H1 (cell line): ENCODE results near the gene TMEM181. TPM values are rescaled to one million over a fixed set of nuclear protein-coding genes. Genes with fewer than 3 reads are reported as not detected.
"Not testable (repeated sequence)": the region's sequence is repeated elsewhere in the genome, so short reads cannot be mapped to it uniquely, and the experiment has no call there.

Experiments
- CTCF ChIA-PET: fragments of 300-600 bp; sonication (Branson Sonifier 250); formaldehyde crosslinking; loops from one replicate; lab custom pipeline; 2021; ENCODE audit not compliant: partially characterized antibody; lab: Charles Lee
- POLR2A ChIA-PET: fragments of 300-600 bp; sonication (Branson Sonifier 250); formaldehyde crosslinking; loops from one replicate; lab custom pipeline; 2021; ENCODE audit warnings: inconsistent platforms; ENCODE audit not compliant: partially characterized antibody; lab: Charles Lee
- DNase-seq, 2 experiments: peaks; one replicate each; pipeline versions ENCODE4 v3.0.0 to v3.0.0-alpha.2; 2010 to 2022; ENCODE audit warnings: low spot score in 2 of 2, low read depth in 1 of 2, mixed read lengths in 1 of 2
- FAIRE-seq: peaks from 2 replicates; lab custom pipeline; 2011; peaks lifted over from hg19 to GRCh38; lab: Jason Lieb, UNC
- H2AFZ ChIP-seq: 2 replicates; pipeline ENCODE4 v1.8.1; 2012; ENCODE audit warnings: low read length, inconsistent platforms
- H2AK5ac ChIP-seq: 2 replicates; pipeline ENCODE4 v1.6.1; 2013; ENCODE audit warnings: low read depth, low read length
- H2BK120ac ChIP-seq: replicated peaks from 2 replicates; pipeline ENCODE3; 2013; ENCODE audit warnings: low read depth, low read length, inconsistent platforms
- H2BK12ac ChIP-seq: 2 replicates; pipeline ENCODE4 v1.6.1; 2013; ENCODE audit warnings: low read depth, low read length
- H2BK15ac ChIP-seq: 2 replicates; pipeline ENCODE4 v1.6.1; 2013; ENCODE audit warnings: low read length
- H2BK20ac ChIP-seq: 2 replicates; pipeline ENCODE4 v1.6.1; 2013; ENCODE audit warnings: low read length
- H2BK5ac ChIP-seq: 2 replicates; pipeline ENCODE4 v1.6.1; 2013; ENCODE audit warnings: low read depth, low read length
- H3K14ac ChIP-seq: 2 replicates; pipeline ENCODE4 v1.6.1; 2013; ENCODE audit warnings: inconsistent platforms; ENCODE audit not compliant: insufficient read length
- H3K18ac ChIP-seq: 2 replicates; pipeline ENCODE4 v1.6.1; 2013; ENCODE audit warnings: low read length; ENCODE audit errors: extremely low read depth
- H3K23ac ChIP-seq: 2 replicates; pipeline ENCODE4 v1.6.1; 2013; ENCODE audit warnings: inconsistent platforms; ENCODE audit not compliant: insufficient read length
- H3K23me2 ChIP-seq: 2 replicates; pipeline ENCODE4 v1.6.1; 2013; ENCODE audit warnings: low read depth, low read length
- H3K27ac ChIP-seq: 2 replicates; pipeline ENCODE4 v1.6.1; 2011; ENCODE audit warnings: low read depth, low read length, inconsistent platforms
- H3K27me3 ChIP-seq, 4 experiments: replicated peaks in 1 of 4; 1 replicate in 1 of 4; 2 replicates in 3 of 4; pipeline versions ENCODE4 v1.6.1 to v1.8.1; 2011 to 2013; ENCODE audit warnings: low read length in 3 of 4, mild to moderate bottlenecking in 3 of 4, inconsistent platforms in 2 of 4, mixed read lengths in 2 of 4, moderate library complexity in 1 of 4; ENCODE audit not compliant: control insufficient read depth in 3 of 4, insufficient read depth in 3 of 4; ENCODE audit errors: extremely low read depth in 1 of 4
- H3K36me3 ChIP-seq, 4 experiments: 2 replicates each; pipeline versions ENCODE4 v1.6.1 to v1.8.1; 2011 to 2013; ENCODE audit warnings: mild to moderate bottlenecking in 4 of 4, low read length in 3 of 4, moderate library complexity in 2 of 4, control low read depth in 1 of 4, inconsistent platforms in 1 of 4; ENCODE audit not compliant: insufficient read depth in 4 of 4, control insufficient read depth in 2 of 4
- H3K4ac ChIP-seq: replicated peaks from 2 replicates; pipeline ENCODE3; 2013; ENCODE audit warnings: low read length, low read depth, mixed read lengths, inconsistent platforms; ENCODE audit not compliant: insufficient read length
- H3K4me1 ChIP-seq, 4 experiments: replicated peaks in 1 of 4; 1 replicate in 1 of 4; 2 replicates in 3 of 4; pipeline versions ENCODE4 v1.6.1 to v1.8.1; 2011 to 2013; ENCODE audit warnings: low read length in 3 of 4, inconsistent platforms in 2 of 4, mixed read lengths in 1 of 4; ENCODE audit not compliant: insufficient read depth in 4 of 4, control insufficient read depth in 3 of 4
- H3K4me2 ChIP-seq, 2 experiments: 2 replicates each; pipeline versions ENCODE4 v1.6.1 to v1.8.1; 2011 to 2013; ENCODE audit warnings: low read depth in 2 of 2, low read length in 2 of 2, control low read depth in 1 of 2, inconsistent platforms in 1 of 2, mild to moderate bottlenecking in 1 of 2; ENCODE audit not compliant: insufficient read depth in 1 of 2
- H3K4me3 ChIP-seq, 4 experiments: fragments of 200-600, 300-600 bp in 1 of 4; sonication (generic), shearing (Covaris generic), sonication (Bioruptor Twin) in 1 of 4; 2 replicates each; pipeline versions ENCODE4 v1.5.1 to v1.8.1; 2011 to 2016; ENCODE audit warnings: low read length in 4 of 4, low read depth in 3 of 4, control low read depth in 2 of 4, inconsistent platforms in 2 of 4, mild to moderate bottlenecking in 2 of 4, mixed read lengths in 1 of 4, moderate library complexity in 1 of 4; ENCODE audit not compliant: insufficient read depth in 2 of 4; ENCODE audit errors: extremely low read depth in 1 of 4
- H3K56ac ChIP-seq: replicated peaks from 2 replicates; pipeline ENCODE3; 2013; ENCODE audit warnings: low read depth, mild to moderate bottlenecking, mixed read lengths, low read length, inconsistent platforms; ENCODE audit not compliant: insufficient read length
- H3K79me1 ChIP-seq: 2 replicates; pipeline ENCODE4 v1.6.1; 2013; ENCODE audit warnings: low read depth, low read length, control low read depth
- H3K79me2 ChIP-seq, 2 experiments: 2 replicates each; pipeline versions ENCODE4 v1.6.1 to v1.8.1; 2012 to 2013; ENCODE audit warnings: low read length in 2 of 2, mild to moderate bottlenecking in 2 of 2, inconsistent platforms in 1 of 2; ENCODE audit not compliant: insufficient read depth in 2 of 2, control insufficient read depth in 1 of 2
- H3K9ac ChIP-seq, 4 experiments: replicated peaks in 1 of 4; 1 replicate in 1 of 4; 2 replicates in 3 of 4; pipeline versions ENCODE4 v1.6.1 to v1.8.1; 2011 to 2013; ENCODE audit warnings: low read depth in 3 of 4, low read length in 3 of 4, control low read depth in 2 of 4, mild to moderate bottlenecking in 2 of 4, moderate library complexity in 2 of 4, inconsistent platforms in 1 of 4; ENCODE audit errors: extremely low read depth in 1 of 4
- H3K9me3 ChIP-seq, 2 experiments: 2 replicates each; pipeline versions ENCODE4 v1.6.1 to v1.8.1; 2012 to 2013; ENCODE audit warnings: mild to moderate bottlenecking in 2 of 2, moderate library complexity in 2 of 2, control low read depth in 1 of 2, inconsistent platforms in 1 of 2, low read depth in 1 of 2, low read length in 1 of 2, mixed read lengths in 1 of 2; ENCODE audit not compliant: insufficient read depth in 2 of 2
- H4K20me1 ChIP-seq, 2 experiments: replicated peaks in 1 of 2; 2 replicates each; pipeline versions ENCODE3 to v1.8.1; 2011 to 2013; ENCODE audit warnings: inconsistent platforms in 2 of 2, low read length in 2 of 2, mild to moderate bottlenecking in 1 of 2; ENCODE audit not compliant: insufficient read depth in 2 of 2, control insufficient read depth in 1 of 2
- H4K5ac ChIP-seq: 2 replicates; pipeline ENCODE4 v1.6.1; 2013; ENCODE audit warnings: low read length, low read depth, mixed read lengths, inconsistent platforms; ENCODE audit not compliant: insufficient read length
- H4K8ac ChIP-seq: 2 replicates; pipeline ENCODE4 v1.8.0; 2013; ENCODE audit warnings: mild to moderate bottlenecking, moderate library complexity, low read length, inconsistent platforms; ENCODE audit not compliant: insufficient read depth; ENCODE audit errors: extremely low read depth
- H4K91ac ChIP-seq: replicated peaks from 2 replicates; pipeline ENCODE3; 2013; ENCODE audit warnings: low read length, mixed read lengths, inconsistent platforms; ENCODE audit not compliant: insufficient read length
- WGBS, 2 experiments: shearing (Covaris generic) in 1 of 2; methylation state at CpG; one replicate each; pipeline versions ENCODE4 v1.1.6 to v1.1.7; 2013 to 2015; ENCODE audit warnings: low lambda C conversion rate in 2 of 2, mixed read lengths in 2 of 2, inconsistent platforms in 1 of 2, low coverage in 1 of 2, missing lambda C conversion rate in 1 of 2; ENCODE audit not compliant: insufficient replicate concordance in 2 of 2, insufficient coverage in 1 of 2, insufficient read length in 1 of 2; ENCODE audit errors: extremely low coverage in 1 of 2, missing lambda C conversion rate in 1 of 2; 5-methylcytosine and 5-hydroxymethylcytosine counted together
- polyA plus RNA-seq, 7 experiments: library from polyadenylated mRNA; depleted of rRNA in 3 of 7; stranded (reverse) in 5 of 7; unstranded in 2 of 7; fragments of >200 nt in 5 of 7; fragments of 200-250 nt in 2 of 7; gene quantifications; 1 replicate in 5 of 7; 2 replicates in 1 of 7; 4 replicates in 1 of 7; pipeline versions ENCODE4 v1.2.1 to v1.2.3, GENCODE V29; 2011 to 2013; ENCODE audit warnings: missing spikeins in 2 of 7, mixed read lengths in 2 of 7
- total RNA-seq: library from RNA; stranded (reverse); fragmentation: NEBNext Ultra II Directional; extraction: Animal tissue kit (Norgen Biotek cat#: 25700); gene quantifications from 2 replicates; pipeline ENCODE4 v1.2.1, GENCODE V29; 2021

The TMEM181 gene
- total and polyA plus RNA-seq, 2 of the 8 experiments (the other 6 are each of a cell fraction or from before 2014, with no cell fraction given), result 8.6 to 19.0 TPM

DNA sequence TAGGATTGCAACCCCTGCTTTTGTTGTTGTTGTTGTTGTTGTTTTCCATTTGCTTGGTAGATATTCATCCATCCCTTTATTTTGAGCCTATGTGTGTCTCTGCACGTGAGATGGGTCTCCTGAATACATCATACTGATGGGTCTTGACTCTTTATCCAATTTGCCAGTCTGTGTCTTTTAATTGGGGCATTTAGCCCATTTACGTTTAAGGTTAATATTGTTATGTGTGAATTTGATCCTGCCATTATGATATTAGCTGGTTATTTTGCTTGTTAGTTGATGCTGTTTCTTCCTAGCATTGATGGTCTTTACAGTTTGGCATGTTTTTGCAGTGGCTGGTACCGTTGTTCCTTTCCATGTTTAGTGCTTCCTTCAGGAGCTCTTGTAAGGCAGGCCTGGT is 58.4 kb downstream of the TMEM181 start:
- DNase-seq, POLR2A ChIA-PET, H3K56ac ChIP-seq, H2AFZ ChIP-seq, FAIRE-seq, H3K4ac ChIP-seq, H3K23ac ChIP-seq, H2BK20ac ChIP-seq, H2BK120ac ChIP-seq, H2AK5ac ChIP-seq, H4K5ac ChIP-seq, H3K4me3 ChIP-seq, H3K4me2 ChIP-seq, H3K9me3 ChIP-seq, H2BK12ac ChIP-seq, H3K27ac ChIP-seq, H4K91ac ChIP-seq, H3K23me2 ChIP-seq, H3K79me1 ChIP-seq, H3K4me1 ChIP-seq, H3K79me2 ChIP-seq, H2BK5ac ChIP-seq, H3K9ac ChIP-seq, H3K27me3 ChIP-seq, H4K20me1 ChIP-seq, H2BK15ac ChIP-seq, H4K8ac ChIP-seq, H3K18ac ChIP-seq, H3K14ac ChIP-seq: not testable (repeated sequence)
- WGBS, 2 experiments, result 92% methylated on average over 3 of the region's 3 CpGs; no CpG with 5 or more reads in 1 of the 2 experiments
- peaks cover 2 to 31% (median 10%) of the 10 kb centered on the region in 4 experiments; a peak in 5 of 8 replicates for H3K36me3 ChIP-seq
- CTCF ChIA-PET, result interaction anchor here (1.1 to 1.8 kb wide), 2 partner anchors 13 kb away, joined by 3 to 9 read pairs; no protein-coding TSS in a partner anchor
